SK-N-SH treated with all-trans-retinoic acid at 6 μM for 48 hours (cell line): ENCODE measurements around the gene SELENOT.

Source experiments
- ATAC-seq: fragments of 200-7000 bp; cut with Tn5 transposase; 3 replicates; pipeline ENCODE4 v1.9.1; 2020; ENCODE audit warnings: mild to moderate bottlenecking, moderate library complexity
- ARNTL ChIP-seq: fragments of 450-650 bp; formaldehyde crosslinking; IDR thresholded peaks from 2 replicates; pipeline ENCODE4 v1.5.0; 2020; ENCODE audit warnings: low read depth, mild to moderate bottlenecking, moderate library complexity, borderline replicate concordance
- CSDC2 ChIP-seq: fragments of 250-450 bp; sonication (Bioruptor Pico); IDR thresholded peaks from 2 replicates; pipeline ENCODE4 v1.5.0; 2020; ENCODE audit warnings: mild to moderate bottlenecking, moderate library complexity
- ESRRG ChIP-seq: fragments of 250-450 bp; sonication (Bioruptor Pico); IDR thresholded peaks from 2 replicates; pipeline ENCODE4 v1.6.1; 2021; ENCODE audit warnings: mild to moderate bottlenecking
- OSR1 ChIP-seq: fragments of 250-450 bp; sonication (Bioruptor Pico); IDR thresholded peaks from 2 replicates; pipeline ENCODE4 v1.8.0; 2022; ENCODE audit warnings: moderate library complexity, mild to moderate bottlenecking, inconsistent platforms
- POU6F1 ChIP-seq: fragments of 250-450 bp; sonication (Bioruptor Pico); IDR thresholded peaks from 2 replicates; pipeline ENCODE4 v1.8.0; 2021; ENCODE audit warnings: low read depth, mild to moderate bottlenecking, moderate library complexity, borderline replicate concordance
- RARB ChIP-seq: fragments of 250-450 bp; sonication (Bioruptor Pico); IDR thresholded peaks from 2 replicates; pipeline ENCODE4 v1.8.0; 2021; ENCODE audit warnings: mild to moderate bottlenecking, moderate library complexity
- SNAI2 ChIP-seq: fragments of 250-450 bp; sonication (Bioruptor Pico); IDR thresholded peaks from 2 replicates; pipeline ENCODE4 v1.5.0; 2020; ENCODE audit warnings: mild to moderate bottlenecking, moderate library complexity
- TCF4 ChIP-seq: fragments of 250-450 bp; sonication (Bioruptor Pico); IDR thresholded peaks from 2 replicates; pipeline ENCODE4 v1.8.0; 2021; ENCODE audit warnings: mild to moderate bottlenecking, moderate library complexity, borderline replicate concordance
- TOX ChIP-seq: fragments of 250-450 bp; sonication (Bioruptor Pico); IDR thresholded peaks from 2 replicates; pipeline ENCODE4 v1.8.0; 2021; ENCODE audit warnings: mild to moderate bottlenecking, moderate library complexity, borderline replicate concordance
- TSHZ2 ChIP-seq: fragments of 250-450 bp; sonication (Bioruptor Pico); IDR thresholded peaks from 2 replicates; pipeline ENCODE4 v1.5.0; 2020; ENCODE audit warnings: mild to moderate bottlenecking, moderate library complexity
- ZC3H10 ChIP-seq: fragments of 250-450 bp; sonication (Bioruptor Pico); IDR thresholded peaks from 2 replicates; pipeline ENCODE4 v1.5.1; 2021; ENCODE audit warnings: mild to moderate bottlenecking, moderate library complexity
- ZFP3 ChIP-seq: fragments of 250-450 bp; sonication (Bioruptor Pico); IDR thresholded peaks from 2 replicates; pipeline ENCODE4 v1.5.0; 2020; ENCODE audit warnings: mild to moderate bottlenecking, moderate library complexity
- ZFP30 ChIP-seq: fragments of 450-650 bp; formaldehyde crosslinking; IDR thresholded peaks from 2 replicates; pipeline ENCODE4 v1.5.0; 2022; ENCODE audit warnings: mild to moderate bottlenecking, moderate library complexity
- ZNF70 ChIP-seq: fragments of 450-650 bp; formaldehyde crosslinking; IDR thresholded peaks from 2 replicates; pipeline ENCODE4 v1.5.0; 2020; ENCODE audit warnings: mild to moderate bottlenecking, moderate library complexity
- ZNF8 ChIP-seq: fragments of 450-650 bp; formaldehyde crosslinking; IDR thresholded peaks from 2 replicates; pipeline ENCODE4 v1.5.0; 2020; ENCODE audit warnings: mild to moderate bottlenecking, moderate library complexity
- TF ChIP-seq, protein P1 (sequence below): fragments of 250-450 bp; sonication (Bioruptor Pico); IDR thresholded peaks from 2 replicates; pipeline ENCODE4 v1.8.0; 2020; ENCODE audit warnings: mild to moderate bottlenecking, moderate library complexity, borderline replicate concordance
- TF ChIP-seq, protein P2 (sequence below): fragments of 250-450 bp; sonication (Bioruptor Pico); IDR thresholded peaks from 2 replicates; pipeline ENCODE4 v1.5.1; 2021; ENCODE audit warnings: mild to moderate bottlenecking, moderate library complexity
- TF ChIP-seq, protein P3 (sequence below): fragments of 250-450 bp; sonication (Bioruptor Pico); IDR thresholded peaks from 2 replicates; pipeline ENCODE4 v1.5.1; 2020; ENCODE audit warnings: low read depth, mild to moderate bottlenecking, moderate library complexity

Gene SELENOT

GRCh38 chr3:150631515-150632221, 28.5 kb downstream of the SELENOT start (continued):
- TF ChIP-seq TOX (CRISPR knock-in tag), result no peak
- TF ChIP-seq, all 23 proteins: peak for 0

GRCh38 chr3:150635076-150635475, 32.0 kb downstream of the SELENOT start:
- TF ChIP-seq, protein P1, sequence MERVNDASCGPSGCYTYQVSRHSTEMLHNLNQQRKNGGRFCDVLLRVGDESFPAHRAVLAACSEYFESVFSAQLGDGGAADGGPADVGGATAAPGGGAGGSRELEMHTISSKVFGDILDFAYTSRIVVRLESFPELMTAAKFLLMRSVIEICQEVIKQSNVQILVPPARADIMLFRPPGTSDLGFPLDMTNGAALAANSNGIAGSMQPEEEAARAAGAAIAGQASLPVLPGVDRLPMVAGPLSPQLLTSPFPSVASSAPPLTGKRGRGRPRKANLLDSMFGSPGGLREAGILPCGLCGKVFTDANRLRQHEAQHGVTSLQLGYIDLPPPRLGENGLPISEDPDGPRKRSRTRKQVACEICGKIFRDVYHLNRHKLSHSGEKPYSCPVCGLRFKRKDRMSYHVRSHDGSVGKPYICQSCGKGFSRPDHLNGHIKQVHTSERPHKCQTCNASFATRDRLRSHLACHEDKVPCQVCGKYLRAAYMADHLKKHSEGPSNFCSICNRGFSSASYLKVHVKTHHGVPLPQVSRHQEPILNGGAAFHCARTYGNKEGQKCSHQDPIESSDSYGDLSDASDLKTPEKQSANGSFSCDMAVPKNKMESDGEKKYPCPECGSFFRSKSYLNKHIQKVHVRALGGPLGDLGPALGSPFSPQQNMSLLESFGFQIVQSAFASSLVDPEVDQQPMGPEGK (CRISPR knock-in tag), result no peak
- TF ChIP-seq, protein P2, sequence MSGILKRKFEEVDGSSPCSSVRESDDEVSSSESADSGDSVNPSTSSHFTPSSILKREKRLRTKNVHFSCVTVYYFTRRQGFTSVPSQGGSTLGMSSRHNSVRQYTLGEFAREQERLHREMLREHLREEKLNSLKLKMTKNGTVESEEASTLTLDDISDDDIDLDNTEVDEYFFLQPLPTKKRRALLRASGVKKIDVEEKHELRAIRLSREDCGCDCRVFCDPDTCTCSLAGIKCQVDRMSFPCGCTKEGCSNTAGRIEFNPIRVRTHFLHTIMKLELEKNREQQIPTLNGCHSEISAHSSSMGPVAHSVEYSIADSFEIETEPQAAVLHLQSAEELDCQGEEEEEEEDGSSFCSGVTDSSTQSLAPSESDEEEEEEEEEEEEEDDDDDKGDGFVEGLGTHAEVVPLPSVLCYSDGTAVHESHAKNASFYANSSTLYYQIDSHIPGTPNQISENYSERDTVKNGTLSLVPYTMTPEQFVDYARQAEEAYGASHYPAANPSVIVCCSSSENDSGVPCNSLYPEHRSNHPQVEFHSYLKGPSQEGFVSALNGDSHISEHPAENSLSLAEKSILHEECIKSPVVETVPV (CRISPR knock-in tag), result no peak
- TF ChIP-seq, protein P3, sequence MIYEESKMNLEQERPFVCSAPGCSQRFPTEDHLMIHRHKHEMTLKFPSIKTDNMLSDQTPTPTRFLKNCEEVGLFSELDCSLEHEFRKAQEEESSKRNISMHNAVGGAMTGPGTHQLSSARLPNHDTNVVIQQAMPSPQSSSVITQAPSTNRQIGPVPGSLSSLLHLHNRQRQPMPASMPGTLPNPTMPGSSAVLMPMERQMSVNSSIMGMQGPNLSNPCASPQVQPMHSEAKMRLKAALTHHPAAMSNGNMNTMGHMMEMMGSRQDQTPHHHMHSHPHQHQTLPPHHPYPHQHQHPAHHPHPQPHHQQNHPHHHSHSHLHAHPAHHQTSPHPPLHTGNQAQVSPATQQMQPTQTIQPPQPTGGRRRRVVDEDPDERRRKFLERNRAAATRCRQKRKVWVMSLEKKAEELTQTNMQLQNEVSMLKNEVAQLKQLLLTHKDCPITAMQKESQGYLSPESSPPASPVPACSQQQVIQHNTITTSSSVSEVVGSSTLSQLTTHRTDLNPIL (CRISPR knock-in tag), result no peak
- TF ChIP-seq SNAI2 (CRISPR knock-in tag) (no peak), CSDC2 (CRISPR knock-in tag) (no peak), ESRRG (CRISPR knock-in tag) (no peak), OSR1 (no peak), ZC3H10 (no peak), ZFP30 (no peak), ZNF70 (CRISPR knock-in tag) (no peak)
- ATAC-seq, result no peak

- no peak for TF ChIP-seq SNAI2 (CRISPR knock-in tag)
- TF ChIP-seq ARNTL (CRISPR knock-in tag), result no peak
- no peak for ATAC-seq
These were observed 32.4 kb downstream of the SELENOT start for GRCh38 chr3:150635526-150635925.

- TF ChIP-seq ZC3H10 (no peak), ZFP30 (no peak), ZNF8 (CRISPR knock-in tag) (no peak), RARB (CRISPR knock-in tag) (no peak), POU6F1 (no peak)
- TF ChIP-seq, protein P3 (CRISPR knock-in tag), result no peak
- ATAC-seq, result no peak
These were observed 33.1 kb downstream of the SELENOT start for GRCh38 chr3:150636258-150636657.

- ATAC-seq, result no peak
- TF ChIP-seq, protein P3 (CRISPR knock-in tag), result no peak
- TF ChIP-seq ZFP3 (CRISPR knock-in tag) (no peak), OSR1 (no peak), TCF4 (CRISPR knock-in tag) (no peak), TOX (CRISPR knock-in tag) (no peak), RARB (CRISPR knock-in tag) (no peak), TSHZ2 (CRISPR knock-in tag) (no peak), POU6F1 (no peak)
- TF ChIP-seq, protein P2 (CRISPR knock-in tag), result no peak
These were observed 36.1 kb downstream of the SELENOT start for GRCh38 chr3:150639262-150639661.
